Naive thymus-derived CD8-positive, alpha-beta T cell (primary cell): ENCODE measurements around the gene BCR. TPM values are rescaled to one million over a fixed set of nuclear protein-coding genes. Genes with fewer than 3 reads are reported as not detected.

Experiments used
- ATAC-seq, 2 donors: fragments of 150-1000 bp; cut with Tn5 transposase in 1 of 2; sonication (Bioruptor Pico), chemical (Tn5 transposase) in 1 of 2; 1 replicate in 1 of 2; 2 replicates in 1 of 2; pipeline ENCODE4 v1.10.0; 2021; ENCODE audit warnings: mild to moderate bottlenecking in 2 of 2, moderate library complexity in 2 of 2
- POLR2A ChIA-PET: fragments of 350-600 bp; sonication (Branson Sonifier 250); formaldehyde crosslinking; loops from one replicate; lab custom pipeline; 2021; ENCODE audit warnings: antibody characterized with exemption; lab: Charles Lee
- DNase-seq, 10 donors: peaks; one replicate each; pipeline versions ENCODE4 v3.0.0 to v3.0.0-alpha.2; 2020 to 2022
- H3K27ac Mint-ChIP-seq, 10 donors: one replicate each; pipeline ENCODE4 v1.8.0; 2020 to 2022; ENCODE audit warnings: mild to moderate bottlenecking in 10 of 10, mixed read lengths in 10 of 10, moderate library complexity in 4 of 10, inconsistent platforms in 1 of 10
- H3K27me3 Mint-ChIP-seq, 5 donors: one replicate each; pipeline ENCODE4 v1.8.0; 2021 to 2022; ENCODE audit warnings: mixed read lengths in 5 of 5
- H3K36me3 Mint-ChIP-seq, 3 donors: one replicate each; pipeline ENCODE4 v1.8.0; 2020 to 2022; ENCODE audit warnings: mixed read lengths in 3 of 3, mild to moderate bottlenecking in 2 of 3, inconsistent platforms in 1 of 3
- H3K4me1 Mint-ChIP-seq, 4 donors: one replicate each; pipeline ENCODE4 v1.8.0; 2021 to 2022; ENCODE audit warnings: mixed read lengths in 4 of 4
- H3K4me3 Mint-ChIP-seq, 10 donors: one replicate each; pipeline ENCODE4 v1.8.0; 2020 to 2022; ENCODE audit warnings: mild to moderate bottlenecking in 10 of 10, mixed read lengths in 10 of 10, moderate library complexity in 6 of 10, inconsistent platforms in 1 of 10
- H3K9me3 Mint-ChIP-seq, 9 donors: one replicate each; pipeline ENCODE4 v1.8.0; 2020 to 2022; ENCODE audit warnings: mixed read lengths in 9 of 9, mild to moderate bottlenecking in 3 of 9, inconsistent platforms in 1 of 9, moderate library complexity in 1 of 9
- polyA plus RNA-seq, 3 donors: library from polyadenylated mRNA; unstranded; fragments of 300-500 nt; fragmentation: Illumina TruSeq; gene quantifications; one replicate each; pipeline ENCODE4 v1.2.3, GENCODE V29; 2021
- total RNA-seq, 8 experiments: library from RNA in 2 of 8; stranded (reverse) in 2 of 8; gene quantifications; one replicate each; pipeline ENCODE4 v1.2.3 and lab custom pipeline; 2021 to 2026

BCR gene
- total and polyA plus RNA-seq, 5 experiments from 2014 or later = 3.8 to 76.9 (median 18.3) TPM

DNA sequence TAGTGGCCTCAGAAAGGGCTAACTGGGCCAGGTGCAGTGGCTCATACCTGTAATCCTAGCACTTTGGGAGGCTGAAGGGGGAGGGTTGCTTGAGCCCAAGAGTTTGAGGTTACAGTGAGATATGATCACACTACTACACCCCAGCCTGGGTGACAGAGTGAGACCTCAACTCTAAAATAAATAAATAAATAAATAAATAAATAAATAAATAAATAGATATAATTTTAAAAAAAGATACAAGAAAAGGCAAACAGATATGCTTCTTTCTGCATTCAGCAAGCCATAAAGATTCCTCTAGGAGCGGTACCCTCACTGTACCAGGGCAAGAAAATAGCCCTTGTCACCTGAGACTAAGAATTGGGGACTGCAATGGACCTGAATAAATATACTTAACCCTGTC, 37.2 kb upstream of the BCR start:
- DNase-seq = no peak
- no peak for ATAC-seq
- Mint-ChIP-seq H3K4me3 (peak overlapping the region in 7 of 10 donors; percentile 76 to 86 (median 81)), H3K9me3 (no peaks in the 10 kb centered on the region), H3K36me3 (no peaks in the 10 kb centered on the region), H3K4me1 (peaks cover 19 to 74% (median 64%) of the 10 kb centered on the region in 4 donors), H3K27ac (peak overlapping the region; percentile 77 to 99 (median 98)), H3K27me3 (no peaks in the 10 kb centered on the region)
- POLR2A ChIA-PET = interaction anchor here (1.6 to 2.4 kb wide), 2 partner anchors 10 to 38 kb away, joined by 5 to 17 read pairs; partner anchors contain the start of gene BCR

DNA sequence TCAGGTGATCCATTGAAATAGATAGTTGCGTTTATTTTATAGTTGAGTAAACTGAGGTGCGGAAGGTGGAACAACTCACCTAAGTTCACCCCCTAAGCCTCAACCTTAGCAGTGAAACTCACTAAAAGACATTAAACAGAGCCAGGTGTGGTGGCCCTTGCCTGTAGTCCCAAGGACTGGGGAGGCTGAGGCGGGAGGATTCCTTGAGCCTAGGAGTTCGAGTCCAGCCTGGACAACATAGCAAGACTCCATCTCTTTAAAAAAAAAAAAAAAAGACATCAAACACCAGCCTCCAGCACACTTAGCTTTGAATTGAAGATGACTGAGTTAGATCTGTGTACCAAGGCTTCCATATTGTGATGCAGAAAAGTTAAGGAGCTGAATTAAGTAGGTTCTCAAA, 35.9 kb upstream of the BCR start:
- ATAC-seq (no peak), DNase-seq (no peak)
- H3K36me3 Mint-ChIP-seq = no peaks in the 10 kb centered on the region
- H3K27me3 Mint-ChIP-seq = no peaks in the 10 kb centered on the region
- POLR2A ChIA-PET = interaction anchor here (0.7 to 2.4 kb wide), 6 partner anchors 9 to 75 kb away, joined by 3 to 17 read pairs (median 4); partner anchors contain the start of gene GNAZ
- H3K4me3 Mint-ChIP-seq = peak overlapping the region; percentile 29 to 86 (median 80)
- no peaks in the 10 kb centered on the region for H3K9me3 Mint-ChIP-seq
- H3K27ac Mint-ChIP-seq = peak overlapping the region; percentile 82 to 99 (median 96)
- peaks cover 17 to 61% (median 53%) of the 10 kb centered on the region in 4 donors for H3K4me1 Mint-ChIP-seq

DNA sequence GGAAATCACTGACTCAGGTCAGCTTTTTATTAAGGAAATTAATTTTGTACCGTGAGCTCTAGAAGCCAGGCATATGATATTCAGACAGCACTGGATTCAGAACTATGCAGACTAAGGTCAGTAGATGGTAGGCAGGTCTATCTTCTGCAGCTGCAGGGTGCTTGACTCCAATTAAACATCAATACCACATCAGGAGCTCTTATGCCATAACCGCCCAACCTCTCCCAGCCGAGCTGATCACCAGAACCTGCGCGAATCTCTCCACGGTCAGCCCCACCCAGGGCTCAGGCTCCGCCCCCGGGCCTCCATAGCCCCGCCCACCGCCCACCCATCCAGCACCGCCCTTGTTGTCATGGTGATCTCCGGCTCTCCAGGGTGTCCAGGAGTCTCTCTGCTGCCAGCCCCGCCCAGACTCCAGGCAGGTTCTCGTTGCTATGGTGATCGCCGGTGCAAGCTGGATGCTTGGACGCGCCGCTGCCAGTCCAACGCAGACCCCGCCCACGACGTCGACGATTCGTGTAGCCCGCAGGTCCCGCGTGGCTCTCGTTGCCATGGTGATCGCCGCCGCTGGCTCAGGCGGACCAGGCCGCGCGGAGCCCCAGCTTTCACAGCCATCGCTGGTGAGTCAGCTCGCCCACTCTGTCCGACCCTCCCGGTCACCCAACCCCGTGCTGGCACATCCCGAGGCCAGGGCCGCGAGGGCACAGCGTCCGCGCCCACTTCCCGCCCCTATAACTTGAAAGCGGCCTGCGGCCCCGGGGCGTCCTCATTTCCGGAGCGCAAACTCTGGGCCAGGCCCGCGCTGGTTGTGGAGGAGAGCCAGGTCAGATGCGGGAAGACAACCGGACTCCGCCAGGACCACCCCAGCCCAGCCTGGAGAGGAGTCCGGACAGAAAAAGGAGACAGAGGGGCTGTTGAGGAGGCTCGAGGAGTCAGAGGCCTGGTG, 35.1 kb upstream of the BCR start, which contains the start of gene RAB36:
Gene RAB36 (plus strand): TSS at position 546 of the 946 bp plus-strand sequence. CDS start 1,140 bp downstream, outside the sequence.
- Mint-ChIP-seq H3K36me3 (peaks cover 0 to 4% (median 0%) of the 10 kb centered on the region in 3 donors), H3K9me3 (no peaks in the 10 kb centered on the region), H3K4me3 (peak within 1 kb of the TSS; percentile 69 to 90 (median 82)), H3K27ac (peak within 1 kb of the TSS; percentile 82 to 99 (median 96)), H3K27me3 (no peaks in the 10 kb centered on the region), H3K4me1 (peaks cover 21 to 55% (median 53%) of the 10 kb centered on the region in 4 donors)
- DNase-seq = peak; percentile 81 to 97 (median 90)
- ATAC-seq = peak; percentile 48
- POLR2A ChIA-PET = interaction anchor here (0.6 to 2.4 kb wide), 8 partner anchors 8 to 425 kb away, joined by 3 to 17 read pairs (median 4); partner anchors contain the start of gene GNAZ

DNA sequence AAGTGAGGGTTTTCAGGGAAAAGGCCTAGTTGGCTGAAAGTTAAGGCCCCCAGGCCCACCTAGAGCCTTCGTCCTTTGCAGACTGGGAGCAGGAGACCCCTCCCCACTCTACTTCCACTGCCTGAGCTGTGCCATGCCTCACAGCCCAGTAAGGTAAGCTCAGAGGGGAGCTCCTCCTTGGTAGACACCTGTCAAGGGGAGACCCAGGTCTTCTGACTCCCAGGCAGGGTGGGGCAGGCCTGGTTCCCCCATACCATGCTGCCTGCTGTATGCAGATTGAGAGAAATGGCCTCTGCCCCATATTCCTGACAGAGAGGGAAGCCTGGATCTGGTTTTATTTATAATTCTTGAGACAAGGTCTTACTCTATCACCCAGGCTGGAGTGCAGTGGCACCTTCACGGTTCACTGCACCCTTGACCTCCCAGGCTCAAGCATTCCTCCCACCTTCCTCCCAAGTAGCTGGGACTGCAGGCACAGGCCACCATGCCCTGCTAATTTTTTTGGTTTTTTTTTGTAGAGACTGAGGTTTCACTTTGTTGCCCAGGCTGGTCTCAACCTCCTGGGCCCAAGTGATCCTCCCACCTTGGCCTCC, 34.3 kb upstream of the BCR start:
- Mint-ChIP-seq H3K4me1 (peaks cover 21 to 53% (median 47%) of the 10 kb centered on the region in 4 donors), H3K27me3 (no peaks in the 10 kb centered on the region), H3K36me3 (peaks cover 0 to 4% (median 0%) of the 10 kb centered on the region in 3 donors), H3K4me3 (peak overlapping the region; percentile 69 to 90 (median 82)), H3K27ac (peak overlapping the region; percentile 82 to 99 (median 96)), H3K9me3 (no peaks in the 10 kb centered on the region)
- peak in 1 of 10 donors; percentile 6 for DNase-seq
- POLR2A ChIA-PET = interaction anchor here (1.2 to 2.4 kb wide), 3 partner anchors 7 to 13 kb away, joined by 3 to 17 read pairs (median 5); no protein-coding TSS in a partner anchor
- no peak for ATAC-seq

DNA sequence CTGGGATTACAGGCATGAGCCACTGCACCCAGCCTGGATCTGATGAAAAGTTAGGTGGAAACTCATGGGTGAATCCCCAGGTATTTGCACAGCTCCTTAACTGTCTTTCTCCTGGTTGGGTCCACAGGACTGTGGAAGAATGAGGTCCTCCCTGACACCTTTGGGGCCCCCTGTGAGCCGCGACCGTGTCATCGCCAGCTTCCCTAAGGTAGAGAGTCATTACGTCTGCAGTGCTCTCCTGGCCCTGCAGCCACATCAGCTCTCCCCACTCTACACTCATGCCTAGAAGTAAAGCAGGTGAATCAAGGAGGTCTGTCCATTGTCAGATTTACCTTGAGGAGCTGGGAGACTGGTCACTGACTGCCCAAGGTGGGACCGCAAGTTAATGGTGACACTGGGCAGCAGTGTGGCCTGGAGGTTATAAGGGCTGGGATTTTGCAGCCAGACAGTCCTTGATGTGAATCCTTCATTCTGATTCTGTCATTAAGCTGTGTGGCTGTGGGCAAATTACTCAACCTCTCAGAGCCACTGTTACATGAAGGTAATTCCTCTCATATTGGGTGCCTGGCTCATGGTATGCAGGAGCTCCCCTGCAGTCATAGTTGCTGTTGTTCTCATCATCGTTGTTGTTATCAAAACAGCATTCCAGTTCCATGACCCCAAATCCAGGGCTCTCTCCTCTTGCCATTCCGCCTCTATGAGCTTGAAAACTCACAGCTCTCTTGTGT, 33.7 kb upstream of the BCR start:
- no peaks in the 10 kb centered on the region for H3K27me3 Mint-ChIP-seq
- H3K27ac Mint-ChIP-seq = peak overlapping the region; percentile 82 to 99 (median 96)
- no peaks in the 10 kb centered on the region for H3K9me3 Mint-ChIP-seq
- H3K4me1 Mint-ChIP-seq = peaks cover 19 to 48% (median 40%) of the 10 kb centered on the region in 4 donors
- peaks cover 0 to 4% (median 0%) of the 10 kb centered on the region in 3 donors for H3K36me3 Mint-ChIP-seq
- H3K4me3 Mint-ChIP-seq = peak overlapping the region in 6 of 10 donors; percentile 30 to 71 (median 36)
- ATAC-seq (no peak), DNase-seq (no peak)
- POLR2A ChIA-PET = interaction anchor here (1.2 to 1.4 kb wide), 2 partner anchors 9 to 14 kb away, joined by 3 to 5 read pairs; no protein-coding TSS in a partner anchor

DNA sequence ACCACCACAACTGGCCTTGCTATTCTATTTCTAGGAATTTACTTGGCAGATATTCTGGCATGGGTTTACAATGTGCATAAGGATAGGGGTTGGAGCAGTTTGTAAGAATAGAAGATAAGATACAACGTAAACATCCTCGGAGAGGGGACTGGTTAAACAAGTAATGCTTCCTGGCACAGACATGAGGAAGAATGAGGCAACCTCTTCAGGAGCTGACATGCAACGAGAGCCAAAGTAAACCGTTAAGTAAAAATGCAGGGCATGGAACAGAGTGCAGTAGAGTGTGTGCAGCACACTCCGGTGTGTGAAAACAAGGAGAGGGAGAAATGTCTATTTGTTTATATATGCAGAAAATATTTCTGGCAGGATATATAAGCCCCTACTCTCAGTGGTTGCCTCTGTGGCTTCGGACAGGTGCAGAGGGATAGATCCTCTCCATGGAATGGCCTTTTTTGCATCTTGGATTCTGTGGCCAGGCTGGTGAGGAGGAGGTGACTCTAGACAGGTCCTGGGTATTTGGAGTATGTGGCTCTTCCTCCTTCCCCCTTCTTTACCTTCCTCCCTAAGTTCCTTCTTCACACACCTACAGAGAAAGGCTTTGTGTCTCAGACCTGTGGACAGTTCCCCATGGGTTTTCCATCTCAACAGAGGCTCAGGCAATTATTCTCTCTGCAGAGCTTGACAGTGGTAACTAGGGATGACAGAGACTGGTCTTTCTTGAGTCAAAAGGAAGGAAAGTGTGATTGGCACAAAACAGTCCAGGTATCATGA, 32.5 kb upstream of the BCR start:
- Mint-ChIP-seq H3K4me3 (peak overlapping the region in 1 of 10 donors; percentile 16), H3K36me3 (peaks cover 0 to 4% (median 0%) of the 10 kb centered on the region in 3 donors), H3K4me1 (peaks cover 15 to 40% (median 34%) of the 10 kb centered on the region in 4 donors), H3K27me3 (no peaks in the 10 kb centered on the region), H3K9me3 (no peaks in the 10 kb centered on the region), H3K27ac (peak overlapping the region; percentile 8 to 98 (median 46))
- POLR2A ChIA-PET = no interaction called here
- no peak for ATAC-seq
- DNase-seq = no peak

DNA sequence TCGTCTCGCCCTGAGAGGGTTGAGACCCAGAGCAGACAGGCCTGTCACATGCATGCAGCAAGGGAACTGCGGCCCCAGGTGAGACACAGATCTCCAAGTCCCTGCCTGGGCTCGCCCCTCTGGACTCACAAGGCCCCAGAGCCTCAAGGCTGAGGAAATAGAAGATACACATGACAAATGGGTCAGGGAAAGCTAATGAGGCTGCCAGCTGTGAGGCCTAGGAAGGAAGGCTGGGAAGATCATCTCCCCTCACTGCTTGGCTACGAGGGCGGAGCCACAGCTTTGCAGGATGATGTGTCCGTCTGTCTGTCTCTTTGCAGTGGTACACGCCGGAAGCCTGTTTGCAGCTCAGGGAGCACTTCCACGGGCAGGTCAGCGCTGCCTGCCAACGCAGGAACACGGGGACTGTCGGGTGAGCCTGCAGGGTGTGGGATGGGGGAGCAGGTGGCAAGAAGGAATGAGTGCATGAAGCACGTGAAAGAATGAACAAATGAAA, 30.5 kb upstream of the BCR start:
- no peaks in the 10 kb centered on the region for H3K9me3 Mint-ChIP-seq

DNA sequence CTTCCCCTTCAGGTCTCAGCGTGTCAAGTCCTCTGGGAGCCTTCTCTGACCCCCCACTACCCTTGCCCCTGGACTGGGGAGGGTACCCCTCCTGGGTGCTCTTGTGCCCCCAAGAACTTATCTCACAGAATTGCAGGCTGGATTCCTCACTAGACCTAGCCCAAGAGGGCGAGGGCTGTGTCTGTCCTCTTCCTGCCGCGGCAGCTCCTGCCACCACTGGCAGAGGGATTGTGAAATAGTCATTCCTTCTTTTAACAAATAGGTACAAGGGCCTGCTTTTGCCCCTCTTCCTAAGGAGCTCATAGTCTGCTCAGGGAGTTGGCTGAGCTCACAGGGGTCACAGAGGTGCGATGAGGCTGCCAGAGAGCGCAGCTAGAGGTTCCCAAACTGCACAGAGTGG, 29.5 kb upstream of the BCR start:
- ATAC-seq = no peak
- H3K27ac Mint-ChIP-seq = peak overlapping the region in 5 of 10 donors; percentile 2 to 86 (median 59)
- peaks cover 13 to 34% (median 25%) of the 10 kb centered on the region in 4 donors for H3K4me1 Mint-ChIP-seq
- H3K27me3 Mint-ChIP-seq = no peaks in the 10 kb centered on the region
- H3K36me3 Mint-ChIP-seq = peaks cover 0 to 4% (median 0%) of the 10 kb centered on the region in 3 donors
- POLR2A ChIA-PET = no interaction called here
- DNase-seq = no peak
- H3K4me3 Mint-ChIP-seq = peak overlapping the region in 1 of 10 donors; percentile 10
- H3K9me3 Mint-ChIP-seq = no peaks in the 10 kb centered on the region

More for the DNA sequence above, 30.5 kb upstream of the BCR start:
- peak overlapping the region in 4 of 10 donors; percentile 28 to 61 (median 45) for H3K27ac Mint-ChIP-seq
- peaks cover 0 to 4% (median 0%) of the 10 kb centered on the region in 3 donors for H3K36me3 Mint-ChIP-seq
- peaks cover 14 to 38% (median 33%) of the 10 kb centered on the region in 4 donors for H3K4me1 Mint-ChIP-seq
- no peak overlapping the region for H3K4me3 Mint-ChIP-seq
- POLR2A ChIA-PET = no interaction called here
- no peaks in the 10 kb centered on the region for H3K27me3 Mint-ChIP-seq
- ATAC-seq (no peak), DNase-seq (no peak)

DNA sequence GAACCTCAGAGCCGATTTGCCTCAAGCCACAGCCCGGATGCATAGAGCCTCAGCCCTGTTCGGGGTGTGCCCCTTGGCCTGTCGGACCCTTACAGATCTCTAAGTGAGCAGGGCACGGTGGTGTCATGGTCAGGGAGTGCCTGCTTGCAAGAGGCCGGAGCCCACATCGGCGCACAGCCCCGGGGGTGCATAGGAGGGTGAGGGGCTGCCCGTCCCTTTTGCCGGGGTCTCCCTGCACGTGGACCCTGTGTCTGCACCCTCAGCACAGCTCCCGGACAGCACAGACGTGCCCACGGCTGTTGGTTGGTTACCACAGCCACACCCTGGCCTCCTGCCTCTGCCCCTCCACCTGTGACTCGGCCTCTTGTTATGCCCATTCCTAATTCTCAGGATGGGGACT, 28.5 kb upstream of the BCR start:
- POLR2A ChIA-PET = interaction anchor here (1.5 kb wide), 1 partner anchor 10 kb away, joined by 6 read pairs; the partner anchor contains the start of gene RSPH14
- no peak for ATAC-seq
- no peaks in the 10 kb centered on the region for H3K9me3 Mint-ChIP-seq
- H3K4me3 Mint-ChIP-seq = no peak overlapping the region
- no peak for DNase-seq
- H3K4me1 Mint-ChIP-seq = peaks cover 13 to 32% (median 21%) of the 10 kb centered on the region in 4 donors
- H3K27ac Mint-ChIP-seq = no peak overlapping the region
- H3K36me3 Mint-ChIP-seq = peaks cover 0 to 4% (median 0%) of the 10 kb centered on the region in 3 donors
- H3K27me3 Mint-ChIP-seq = no peaks in the 10 kb centered on the region

DNA sequence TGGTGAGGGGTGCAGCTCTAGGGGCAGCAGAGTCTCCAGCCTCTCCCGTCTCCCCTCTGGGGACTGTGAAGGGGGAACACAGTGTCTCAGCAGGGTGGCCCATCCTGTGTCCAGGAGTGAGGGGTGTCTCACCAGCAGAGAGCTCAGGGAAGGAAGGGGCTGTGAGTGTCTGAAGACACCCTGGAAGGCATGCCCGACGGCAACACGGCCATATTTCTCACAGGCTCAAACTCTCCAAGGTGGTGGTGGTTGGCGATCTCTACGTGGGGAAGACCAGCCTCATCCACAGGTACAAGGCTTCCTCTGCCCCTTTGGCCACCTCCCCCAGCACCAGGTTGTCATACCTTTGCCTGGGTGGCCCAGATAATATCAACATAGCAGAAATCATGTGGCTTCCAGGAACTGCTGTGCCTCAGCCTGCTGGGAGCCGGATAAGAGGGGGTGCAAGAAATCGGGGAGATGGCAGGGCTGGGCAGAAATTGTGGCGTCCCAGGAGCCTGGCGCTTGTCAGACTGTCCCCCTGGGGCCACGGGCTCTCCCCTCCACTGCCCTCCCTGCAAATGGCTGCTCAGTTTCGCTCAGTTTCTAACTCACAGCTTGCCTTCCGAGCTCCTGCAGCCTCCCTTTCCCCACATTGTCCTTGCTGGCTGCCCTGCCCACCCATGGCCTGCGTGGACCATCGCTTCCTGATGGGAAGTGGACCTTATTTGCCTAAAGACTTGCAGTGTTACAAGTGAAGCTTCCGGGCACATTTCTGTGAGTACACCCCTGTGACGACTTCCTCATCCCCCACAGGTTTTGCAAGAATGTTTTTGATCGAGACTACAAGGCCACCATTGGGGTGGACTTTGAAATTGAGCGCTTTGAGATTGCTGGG, 27.8 kb upstream of the BCR start:
- POLR2A ChIA-PET = interaction anchor here (1.2 to 2.4 kb wide), 3 partner anchors 8 to 15 kb away, joined by 3 to 17 read pairs (median 6); partner anchors contain the start of genes RAB36 and RSPH14
- H3K27ac Mint-ChIP-seq = peak overlapping the region; percentile 75 to 96 (median 88)
- DNase-seq (peak in 2 of 10 donors; percentile 25 to 30), ATAC-seq (peak; percentile 38 to 65)
- H3K36me3 Mint-ChIP-seq = peaks cover 0 to 4% (median 0%) of the 10 kb centered on the region in 3 donors
- no peaks in the 10 kb centered on the region for H3K9me3 Mint-ChIP-seq
- H3K4me1 Mint-ChIP-seq = peaks cover 12 to 32% (median 21%) of the 10 kb centered on the region in 4 donors
- H3K4me3 Mint-ChIP-seq = peak overlapping the region in 9 of 10 donors; percentile 15 to 73 (median 64)
- H3K27me3 Mint-ChIP-seq = no peaks in the 10 kb centered on the region
